ENCODE measurements around the gene ATP8B3. TPM values are rescaled to one million over a fixed set of nuclear protein-coding genes. Genes with fewer than 3 reads are reported as not detected.

The ATP8B3 gene
- total and polyA plus RNA-seq, 2 of the 13 experiments (the other 11 are each of a cell fraction or from before 2014, with no cell fraction given) = 2.6 to 5.9 TPM

GRCh38 chr19:1767464-1767933 lies 44.6 kb downstream of the ATP8B3 start (continued):
- TF ChIP-seq ZBTB2 (CRISPR knock-in tag; IDR thresholded peaks at IDR 0.05; ENCODE audit: low read depth) (no peak), ZNF414 (CRISPR knock-in tag; IDR thresholded peaks at IDR 0.05) (no peak), NFYB (CRISPR knock-in tag; IDR thresholded peaks at IDR 0.05) (no peak)

GRCh38 chr19:1766800-1767352 lies 45.2 kb downstream of the ATP8B3 start:
- POLR2A ChIA-PET = no interaction called here
- 16% methylated on average over 7 of the region's 10 CpGs for WGBS (ENCODE audit: low lambda C conversion rate)
- Histone ChIP-seq H3K4me1 (ENCODE audit: insufficient read depth, low read length) (no peaks in the 10 kb centered on the region), H3K36me3 (replicated peaks in 1 of 2; ENCODE audit: control insufficient read depth in 1 of 2, insufficient read depth in 2 of 2, low read length in 2 of 2) (no peaks in the 10 kb centered on the region), H3K9me3 (ENCODE audit: low read length) (peaks cover 10% of the 10 kb centered on the region), H3K9ac (ENCODE audit: insufficient read depth, low read depth, low read length) (no peak overlapping the region), H3K79me2 (ENCODE audit: insufficient read depth, low read length) (no peaks in the 10 kb centered on the region), H3K4me2 (ENCODE audit: low read depth, low read length) (no peak overlapping the region), H4K20me1 (ENCODE audit: insufficient read depth, low read length) (peaks cover 3% of the 10 kb centered on the region), H3K27ac (ENCODE audit: extremely low read length, insufficient read depth, low read length) (no peak overlapping the region), H3K4me3 (replicated peaks in 1 of 3; ENCODE audit: insufficient read depth in 1 of 3, low read depth in 2 of 3, low read length in 3 of 3) (no peak overlapping the region), H2AFZ (ENCODE audit: low read length) (no peak overlapping the region), H3K27me3 (ENCODE audit: control insufficient read depth in 1 of 2, insufficient read depth in 2 of 2, low read length in 2 of 2) (peaks cover 12 to 66% of the 10 kb centered on the region in 2 experiments)
- BruUV-seq (replicated peaks) = no TSS peak
- in situ Hi-C loops (cut with HindIII; ENCODE audit: extremely low pct_ligation_motif_present, low pct_unique_long_range_greater_than_20kb) = loop anchor here (5.0 kb wide), 1 partner anchor 95 kb away; no protein-coding TSS in a partner anchor
- TF ChIP-seq ZNF256 (CRISPR knock-in tag; conservative IDR thresholded peaks at IDR 0.05) = no peak
- no peak for TF ChIP-seq REL (CRISPR knock-in tag; conservative IDR thresholded peaks at IDR 0.05)
- no peak for TF ChIP-seq FOXA1 (IDR thresholded peaks at IDR 0.05)
- TF ChIP-seq FOXA1 (CRISPR knock-in tag; IDR thresholded peaks at IDR 0.05) = no peak
- no peak for TF ChIP-seq SMAD3 (CRISPR knock-in tag; IDR thresholded peaks at IDR 0.05)
- no peak for TF ChIP-seq ZNF496 (CRISPR knock-in tag; IDR thresholded peaks at IDR 0.05; ENCODE audit: insufficient replicate concordance)
- FAIRE-seq (no peak), DNase-seq (ENCODE audit: low spot score) (no peak), ATAC-seq (no peak)
- CTCF ChIA-PET (ENCODE audit: low intra/inter-chr PET ratio, low total read pairs) = interaction anchor here (0.9 to 3.6 kb wide), 4 partner anchors 46 to 161 kb away, joined by 3 to 38 read pairs (median 4); partner anchors contain the start of gene UQCR11
- intact Hi-C loops (cut with micrococcal nuclease; ENCODE audit: unreplicated experiment) = loop anchor here (10.0 kb wide), 1 partner anchor 222 kb away; no protein-coding TSS in a partner anchor
